Raji (cell line): Measurements from ENCODE around the gene C16orf95.

Experiments
- POLR2A ChIP-seq: IDR thresholded peaks from 2 replicates; pipeline ENCODE4 v1.6.1; 2011; ENCODE audit warnings: low read depth, low read length, control low read depth; ENCODE audit not compliant: insufficient read depth

Gene C16orf95

GRCh38 chr16:87316450-87316922, 706 bp downstream of the C16orf95 start:
- no peak for TF ChIP-seq POLR2A

GRCh38 chr16:87314990-87315420, 2.2 kb downstream of the C16orf95 start:
- TF ChIP-seq POLR2A = no peak

- no peak for TF ChIP-seq POLR2A
Observed at GRCh38 chr16:87312008-87312407, 5.2 kb downstream of the C16orf95 start.

GRCh38 chr16:87311387-87311786, 5.8 kb downstream of the C16orf95 start:
- TF ChIP-seq POLR2A = no peak

GRCh38 chr16:87310610-87311009, 6.6 kb downstream of the C16orf95 start:
- no peak for TF ChIP-seq POLR2A

- TF ChIP-seq POLR2A = no peak
Observed at GRCh38 chr16:87309620-87310525, 7.3 kb downstream of the C16orf95 start.

GRCh38 chr16:87308826-87309225, 8.4 kb downstream of the C16orf95 start:
- no peak for TF ChIP-seq POLR2A

GRCh38 chr16:87306516-87306915, 10.7 kb downstream of the C16orf95 start:
- no peak for TF ChIP-seq POLR2A

- no peak for TF ChIP-seq POLR2A
Observed at GRCh38 chr16:87305505-87306391, 11.4 kb downstream of the C16orf95 start.

- no peak for TF ChIP-seq POLR2A
Observed at GRCh38 chr16:87304951-87305350, 12.2 kb downstream of the C16orf95 start.

- no peak for TF ChIP-seq POLR2A
Observed at GRCh38 chr16:87303962-87304521, 13.2 kb downstream of the C16orf95 start.

- no peak for TF ChIP-seq POLR2A
Observed at GRCh38 chr16:87303431-87303930, 13.7 kb downstream of the C16orf95 start.

GRCh38 chr16:87298857-87299465, 18.2 kb downstream of the C16orf95 start:
- no peak for TF ChIP-seq POLR2A

- no peak for TF ChIP-seq POLR2A
Observed at GRCh38 chr16:87297918-87298631, 19.1 kb downstream of the C16orf95 start.
